Measurements from ENCODE around the gene PGM5.

PGM5 gene

GRCh38 chr9:68552700-68553476 is 196.5 kb downstream of the PGM5 start:
- no peak overlapping the region for H3K27ac ChIP-seq (ENCODE audit: low read depth, low read length)
- no peaks in the 10 kb centered on the region for H3K27me3 ChIP-seq (ENCODE audit: low read length)
- H3F3A ChIP-seq (ENCODE audit: insufficient read depth) = no peaks in the 10 kb centered on the region
- H3K9me3 ChIP-seq (ENCODE audit: insufficient read depth, low read length) = no peaks in the 10 kb centered on the region
- H3K9ac ChIP-seq (ENCODE audit: low read length) = no peak overlapping the region
- H3K9me2 ChIP-seq (replicated peaks; ENCODE audit: insufficient read depth, low read length) = no peaks in the 10 kb centered on the region
- no peak overlapping the region for H3K4me2 ChIP-seq (ENCODE audit: low read depth, low read length, poor library complexity, severe bottlenecking)
- H3K4me3 ChIP-seq (ENCODE audit: insufficient read depth, low read length, poor library complexity, severe bottlenecking) = no peak overlapping the region
- no peaks in the 10 kb centered on the region for H4K20me1 ChIP-seq (ENCODE audit: low read depth, low read length)
- no peak for TF ChIP-seq EZH2phosphoT487 (conservative IDR thresholded peaks at IDR 0.05; ENCODE audit: low read length)
- TF ChIP-seq CTCF (IDR thresholded peaks at IDR 0.05; ENCODE audit: insufficient read depth, low read length, poor library complexity, severe bottlenecking) = no peak
- H3K79me2 ChIP-seq (ENCODE audit: insufficient read depth, low read length) = no peaks in the 10 kb centered on the region
- no peaks in the 10 kb centered on the region for H3K36me3 ChIP-seq (ENCODE audit: low read length)
- H2AFZ ChIP-seq (ENCODE audit: low read depth, low read length, severe bottlenecking) = no peak overlapping the region

GRCh38 chr9:68555437-68556150 is 199.2 kb downstream of the PGM5 start:
- Histone ChIP-seq H4K20me1 (ENCODE audit: low read depth, low read length) (no peaks in the 10 kb centered on the region), H3K27ac (ENCODE audit: low read depth, low read length) (no peak overlapping the region), H2AFZ (ENCODE audit: low read depth, low read length, severe bottlenecking) (no peak overlapping the region), H3K4me2 (ENCODE audit: low read depth, low read length, poor library complexity, severe bottlenecking) (no peak overlapping the region), H3K79me2 (ENCODE audit: insufficient read depth, low read length) (no peaks in the 10 kb centered on the region), H3K9me3 (ENCODE audit: insufficient read depth, low read length) (no peaks in the 10 kb centered on the region), H3F3A (ENCODE audit: insufficient read depth) (no peaks in the 10 kb centered on the region), H3K9me2 (replicated peaks; ENCODE audit: insufficient read depth, low read length) (no peaks in the 10 kb centered on the region), H3K36me3 (ENCODE audit: low read length) (no peaks in the 10 kb centered on the region), H3K9ac (ENCODE audit: low read length) (no peak overlapping the region), H3K27me3 (ENCODE audit: low read length) (no peaks in the 10 kb centered on the region), H3K4me3 (ENCODE audit: insufficient read depth, low read length, poor library complexity, severe bottlenecking) (no peak overlapping the region)
- no peak for TF ChIP-seq EZH2phosphoT487 (conservative IDR thresholded peaks at IDR 0.05; ENCODE audit: low read length)
- TF ChIP-seq CTCF (IDR thresholded peaks at IDR 0.05; ENCODE audit: insufficient read depth, low read length, poor library complexity, severe bottlenecking) = no peak

- H3K27me3 ChIP-seq (ENCODE audit: low read length) = no peaks in the 10 kb centered on the region
- no peaks in the 10 kb centered on the region for H3K9me3 ChIP-seq (ENCODE audit: insufficient read depth, low read length)
- no peak overlapping the region for H3K4me3 ChIP-seq (ENCODE audit: insufficient read depth, low read length, poor library complexity, severe bottlenecking)
- no peaks in the 10 kb centered on the region for H3K79me2 ChIP-seq (ENCODE audit: insufficient read depth, low read length)
- no peak overlapping the region for H2AFZ ChIP-seq (ENCODE audit: low read depth, low read length, severe bottlenecking)
- H3K4me2 ChIP-seq (ENCODE audit: low read depth, low read length, poor library complexity, severe bottlenecking) = no peak overlapping the region
- H3K9me2 ChIP-seq (replicated peaks; ENCODE audit: insufficient read depth, low read length) = no peaks in the 10 kb centered on the region
- H3K9ac ChIP-seq (ENCODE audit: low read length) = no peak overlapping the region
- no peaks in the 10 kb centered on the region for H3F3A ChIP-seq (ENCODE audit: insufficient read depth)
- H4K20me1 ChIP-seq (ENCODE audit: low read depth, low read length) = no peaks in the 10 kb centered on the region
- TF ChIP-seq EZH2phosphoT487 (conservative IDR thresholded peaks at IDR 0.05; ENCODE audit: low read length) (no peak), CTCF (IDR thresholded peaks at IDR 0.05; ENCODE audit: insufficient read depth, low read length, poor library complexity, severe bottlenecking) (no peak)
- H3K27ac ChIP-seq (ENCODE audit: low read depth, low read length) = no peak overlapping the region
- no peaks in the 10 kb centered on the region for H3K36me3 ChIP-seq (ENCODE audit: low read length)
These were observed 202.1 kb downstream of the PGM5 start for GRCh38 chr9:68558545-68558944.
